Activated CD4-positive, alpha-beta T cell treated with anti-CD3 and anti-CD28 coated beads, Interleukin-10, Interleukin-2, amounts not matched to agents 100 ng/mL and 50 ng/mL, durations not matched to agents 16 hours and 8 hours (primary cell): Measurements from ENCODE around the gene LCA5L.
"Not testable (repeated sequence)": the region's sequence is repeated elsewhere in the genome, so short reads cannot be mapped to it uniquely, and the experiment has no call there.

Experiments used
- DNase-seq: peaks from one replicate; pipeline ENCODE4 v3.0.0-alpha.2; 2020

Gene LCA5L

DNA sequence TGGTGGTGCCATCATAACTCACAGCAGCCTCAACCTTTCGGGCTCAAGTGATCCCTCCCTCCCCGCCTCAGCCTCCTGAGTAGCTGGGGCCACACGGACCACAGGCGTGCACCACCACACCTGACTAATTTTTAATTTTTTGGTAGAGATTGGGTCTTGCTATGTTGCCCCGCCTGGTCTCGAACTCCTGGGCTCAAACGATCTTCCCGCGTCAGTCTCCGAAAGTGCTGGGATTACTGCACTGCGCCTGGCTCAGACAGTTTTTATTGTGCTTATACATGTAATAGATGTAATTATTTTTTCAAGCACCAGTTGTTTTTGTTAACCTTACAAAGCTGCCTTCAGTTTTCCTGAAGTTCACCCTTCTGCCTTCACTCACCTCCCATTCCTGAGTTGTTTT is 58.7 kb downstream of the LCA5L start:
- no peak for DNase-seq

GRCh38 chr21:39386194-39386593 is 59.4 kb downstream of the LCA5L start:
- no peak for DNase-seq

GRCh38 chr21:39385299-39386145 is 60.1 kb downstream of the LCA5L start:
- DNase-seq, result peak; percentile 68

DNA sequence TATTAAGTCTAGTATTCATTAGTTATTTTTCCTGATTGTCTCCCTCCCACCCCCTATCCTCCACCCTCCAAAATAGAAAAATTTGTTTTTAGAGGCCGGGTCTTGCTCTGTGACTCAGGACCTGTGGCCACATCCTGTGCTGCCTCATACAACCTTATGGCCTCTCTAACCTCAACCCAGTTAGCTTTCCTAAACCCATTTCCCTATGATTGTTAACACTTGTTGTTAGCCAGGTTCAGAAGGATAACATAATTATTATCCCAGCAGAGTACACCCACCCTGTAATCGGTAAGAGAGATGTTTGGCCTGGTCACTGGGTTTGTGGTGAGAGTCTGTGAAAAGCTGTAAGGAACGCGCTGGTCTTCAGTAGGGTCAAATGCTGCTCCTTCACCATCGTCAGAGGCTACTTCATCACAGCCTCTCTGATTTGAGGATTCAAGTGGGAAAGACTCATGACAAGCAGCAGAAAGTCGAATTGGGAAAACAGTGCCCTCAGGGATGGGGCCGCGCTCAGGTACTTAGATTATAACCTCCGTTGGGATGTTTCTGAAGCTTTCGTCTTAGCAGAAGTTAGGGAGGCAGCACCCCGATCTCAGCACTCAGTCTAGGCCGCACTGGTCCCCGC is 60.8 kb downstream of the LCA5L start:
- DNase-seq, result peak; percentile 33

DNA sequence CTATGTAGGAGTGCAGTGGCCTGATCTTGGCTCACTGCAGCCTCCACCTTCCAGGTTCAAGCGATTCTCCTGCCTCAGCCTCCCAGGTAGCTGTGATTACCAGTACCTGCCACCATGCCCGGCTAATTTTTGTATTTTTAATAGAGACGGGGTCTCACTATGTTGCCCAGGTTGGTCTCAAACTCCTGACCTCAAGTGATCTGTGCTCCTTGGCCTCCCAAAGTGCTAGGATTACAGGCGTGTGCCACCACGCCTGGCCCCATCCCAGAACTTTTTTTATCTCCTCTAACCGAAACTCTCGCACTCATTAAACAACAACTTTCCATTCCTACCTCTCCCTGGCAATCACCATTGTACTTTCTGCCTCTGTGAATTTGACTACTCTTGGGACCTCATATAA is 63.5 kb downstream of the LCA5L start:
- not testable (repeated sequence) for DNase-seq

- DNase-seq, result no peak
These were observed 64.6 kb downstream of the LCA5L start for GRCh38 chr21:39381009-39381408.

- DNase-seq, result peak; percentile 97
These were observed 65.3 kb downstream of the LCA5L start for GRCh38 chr21:39379986-39380891.

- DNase-seq, result peak; percentile 55
These were observed 68.0 kb downstream of the LCA5L start for GRCh38 chr21:39377444-39378050.

GRCh38 chr21:39375446-39375845 is 70.1 kb downstream of the LCA5L start:
- peak; percentile 42 for DNase-seq

- no peak for DNase-seq
These were observed 71.5 kb downstream of the LCA5L start for GRCh38 chr21:39374046-39374445.

GRCh38 chr21:39373634-39374033 is 71.9 kb downstream of the LCA5L start:
- DNase-seq, result no peak

- not testable (repeated sequence) for DNase-seq
These were observed 75.7 kb downstream of the LCA5L start for GRCh38 chr21:39369896-39370288.

- DNase-seq, result no peak
These were observed 77.8 kb downstream of the LCA5L start for GRCh38 chr21:39367783-39368182.

GRCh38 chr21:39366563-39366962 is 79.0 kb downstream of the LCA5L start:
- DNase-seq, result no peak

- no peak for DNase-seq
These were observed 80.6 kb downstream of the LCA5L start for GRCh38 chr21:39364949-39365348.

DNA sequence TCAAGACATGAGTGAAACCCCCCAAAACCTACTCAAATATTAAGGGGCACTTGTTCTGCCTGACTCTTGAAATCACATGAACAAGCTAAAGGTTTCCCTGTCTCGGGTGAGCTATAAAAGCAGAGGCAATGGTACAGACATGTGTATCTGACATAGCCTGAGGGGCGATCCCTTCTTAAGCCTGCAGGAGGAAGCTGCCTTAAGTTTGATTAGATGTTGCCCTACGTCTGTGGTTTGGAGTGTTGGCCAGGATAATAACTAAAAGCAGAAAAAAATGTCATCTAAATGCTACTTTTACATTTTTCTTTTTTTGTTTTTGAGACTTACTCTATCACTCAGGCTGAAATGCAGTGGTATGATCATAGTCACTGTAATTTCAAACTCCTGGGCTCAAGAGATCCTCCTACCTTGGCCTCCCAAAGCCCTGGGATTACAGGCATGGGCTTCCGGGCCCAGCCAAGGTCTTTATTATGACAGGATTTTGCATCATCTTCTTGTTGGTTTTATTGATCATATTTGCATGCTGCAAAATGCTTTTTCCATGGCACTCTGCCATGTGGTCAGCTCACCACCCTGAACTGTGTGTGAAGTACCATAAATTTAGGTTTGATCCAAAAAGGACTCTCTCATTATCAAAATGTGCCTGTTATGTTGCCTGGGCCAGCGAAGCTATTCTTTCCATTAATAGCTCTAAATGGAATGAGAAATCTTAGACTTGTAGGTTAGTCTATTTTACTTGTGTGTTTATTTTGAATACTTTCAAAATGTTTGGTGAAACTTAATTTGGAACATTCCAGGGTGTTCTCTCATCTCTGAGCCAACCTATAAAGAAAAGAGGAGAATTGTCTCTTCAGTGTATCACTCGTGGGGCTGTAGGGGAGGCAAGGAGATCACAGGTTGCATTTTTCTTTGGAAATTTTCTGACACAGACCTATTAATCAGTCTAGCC is 81.7 kb downstream of the LCA5L start:
- no peak for DNase-seq

DNA sequence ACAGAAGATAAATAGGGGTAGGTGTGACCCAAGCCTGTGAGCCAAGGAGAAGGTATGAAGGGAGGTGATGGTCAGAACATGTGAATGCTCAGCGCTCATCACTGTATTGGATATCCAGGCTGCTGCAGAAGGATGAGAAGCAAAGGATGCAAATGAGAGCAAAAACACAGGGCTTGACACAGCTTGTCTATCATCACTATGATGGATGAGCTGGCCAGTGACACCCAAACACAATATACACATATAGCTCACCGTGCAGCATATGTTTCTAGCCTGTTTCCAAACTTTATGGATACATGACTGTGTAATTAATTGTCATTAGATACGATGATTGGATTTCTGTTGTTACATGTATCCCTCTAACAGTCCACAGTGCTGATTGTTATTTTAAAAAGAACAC is 82.8 kb downstream of the LCA5L start:
- DNase-seq, result no peak

DNA sequence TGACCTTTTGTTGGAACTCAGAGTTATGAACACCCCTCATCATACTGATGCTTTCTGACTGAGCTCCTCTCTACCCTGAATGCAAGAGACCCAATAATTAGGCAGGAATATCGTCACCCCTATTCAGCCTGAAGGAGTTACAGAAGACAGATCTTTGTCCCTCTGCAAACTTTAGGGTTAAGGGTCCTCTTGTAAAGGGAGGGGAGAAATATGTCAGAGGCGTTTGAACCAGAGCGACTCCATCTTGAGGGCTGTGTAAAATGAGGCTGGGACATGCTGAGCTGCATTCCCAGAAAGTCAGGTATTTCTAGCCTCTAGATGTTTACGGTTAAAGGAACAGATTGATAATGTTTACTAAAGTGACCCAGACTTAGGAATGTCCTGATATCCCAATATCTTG is 86.2 kb downstream of the LCA5L start:
- no peak for DNase-seq
